OCI-LY3 (cell line): ENCODE results near the gene CABLES1.

Experiments used
- H2AFZ ChIP-seq: fragments of 200-600, 300-600 bp; shearing (Covaris generic); 2 replicates; pipeline ENCODE4 v1.6.0; 2014; ENCODE audit warnings: antibody characterized with exemption, low read depth, low read length
- H3K27ac ChIP-seq: fragments of 200-600, 300-600 bp; sonication (generic); 2 replicates; pipeline ENCODE4 v1.5.1; 2014; ENCODE audit warnings: mild to moderate bottlenecking, low read length, moderate library complexity, mixed read lengths
- H3K27me3 ChIP-seq: fragments of 200-600, 300-600 bp; sonication (generic); 2 replicates; pipeline ENCODE4 v1.6.1; 2014; ENCODE audit warnings: low read depth, low read length, mixed read lengths
- H3K36me3 ChIP-seq: fragments of 200-600, 300-600 bp; sonication (generic); replicated peaks from 2 replicates; pipeline ENCODE3; 2014; ENCODE audit warnings: low read depth, low read length, mixed read lengths
- H3K4me1 ChIP-seq: fragments of 300-600, 200-600 bp; sonication (generic); 2 replicates; pipeline ENCODE4 v1.6.1; 2014; ENCODE audit warnings: low read length, mixed read lengths
- H3K4me2 ChIP-seq: fragments of 200-600, 300-600 bp; sonication (generic); 2 replicates; pipeline ENCODE4 v1.6.1; 2014; ENCODE audit warnings: low read length, mixed read lengths
- H3K4me3 ChIP-seq: fragments of 300-600, 200-600 bp; sonication (generic); 2 replicates; pipeline ENCODE4 v1.5.1; 2014; ENCODE audit warnings: antibody characterized with exemption, mild to moderate bottlenecking, low read length, moderate library complexity
- H3K79me2 ChIP-seq: fragments of 300-600, 200-600 bp; shearing (Covaris generic); 2 replicates; pipeline ENCODE4 v1.6.1; 2014; ENCODE audit warnings: mild to moderate bottlenecking, low read length, mixed read lengths
- H3K9ac ChIP-seq: fragments of 300-600, 200-600 bp; shearing (Covaris generic); 2 replicates; pipeline ENCODE4 v1.6.0; 2014; ENCODE audit warnings: mild to moderate bottlenecking, low read length, moderate library complexity
- H3K9me3 ChIP-seq: fragments of 200-600, 300-600 bp; shearing (Covaris generic); 2 replicates; pipeline ENCODE4 v1.6.1; 2014; ENCODE audit warnings: low read length, mixed read lengths; ENCODE audit not compliant: insufficient read depth
- H4K20me1 ChIP-seq: fragments of 200-600, 300-600 bp; sonication (generic); 2 replicates; pipeline ENCODE4 v1.6.1; 2016; ENCODE audit warnings: low read length, mixed read lengths; ENCODE audit not compliant: insufficient read depth
- CTCF ChIP-seq: fragments of 200-600, 300-600 bp; sonication (generic); IDR thresholded peaks from 2 replicates; pipeline ENCODE4 v1.5.1; 2014; ENCODE audit warnings: antibody characterized with exemption, low read length, low read depth
- EZH2phosphoT487 ChIP-seq: fragments of 200-600 bp; shearing (Covaris generic); IDR thresholded peaks from 2 replicates; pipeline ENCODE4 v1.6.1; 2018; ENCODE audit warnings: antibody characterized with exemption, mixed run types, low read depth

The CABLES1 gene

DNA sequence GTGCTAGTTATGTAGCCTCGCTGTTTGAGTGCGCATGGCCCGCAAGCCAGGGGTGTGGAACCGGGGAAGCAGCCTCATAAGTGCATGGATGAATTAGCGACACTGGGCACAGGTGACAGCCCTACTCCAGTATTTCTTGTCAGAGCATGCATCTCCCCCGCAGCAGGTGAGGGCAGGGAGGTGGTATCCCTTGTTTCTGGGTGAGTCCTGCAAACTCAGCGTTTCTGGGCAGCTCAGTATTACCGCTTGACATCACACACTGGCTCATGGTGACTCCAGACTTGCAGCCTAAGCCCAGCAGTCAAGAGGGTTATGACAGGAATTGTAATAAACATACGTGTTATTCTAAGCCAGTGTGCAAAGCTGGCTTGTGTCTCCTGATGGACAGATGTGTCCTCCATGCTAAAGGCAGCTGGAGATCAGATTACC lies 2.5 kb downstream of the CABLES1 start:
- peak overlapping the region; percentile 71; the same call in 1 of the 2 replicates for H3K9ac ChIP-seq
- H3K4me2 ChIP-seq = peak overlapping the region; percentile 89
- peaks cover 21% of the 10 kb centered on the region for H3K36me3 ChIP-seq
- H3K27ac ChIP-seq = no peak overlapping the region
- TF ChIP-seq EZH2phosphoT487 = no peak
- no peak for TF ChIP-seq CTCF
- H2AFZ ChIP-seq = no peak overlapping the region
- peaks cover 2% of the 10 kb centered on the region; the same call in 1 of the 2 replicates for H3K27me3 ChIP-seq
- H3K9me3 ChIP-seq = no peaks in the 10 kb centered on the region
- peak overlapping the region; percentile 77 for H3K4me3 ChIP-seq
- peaks cover 32% of the 10 kb centered on the region for H3K4me1 ChIP-seq
- H3K79me2 ChIP-seq = peaks cover 69% of the 10 kb centered on the region
- H4K20me1 ChIP-seq = peaks cover 41% of the 10 kb centered on the region

GRCh38 chr18:23138471-23138870 lies 3.2 kb downstream of the CABLES1 start:
- Histone ChIP-seq H3K36me3 (peaks cover 21% of the 10 kb centered on the region), H3K27ac (no peak overlapping the region), H3K27me3 (peaks cover 2% of the 10 kb centered on the region; the same call in 1 of the 2 replicates), H3K9me3 (no peaks in the 10 kb centered on the region), H3K79me2 (peaks cover 76% of the 10 kb centered on the region), H4K20me1 (peaks cover 48% of the 10 kb centered on the region), H3K4me3 (no peak overlapping the region), H3K9ac (no peak overlapping the region), H3K4me1 (peaks cover 31% of the 10 kb centered on the region), H3K4me2 (no peak overlapping the region), H2AFZ (no peak overlapping the region)
- TF ChIP-seq EZH2phosphoT487 (no peak), CTCF (no peak)

GRCh38 chr18:23141104-23141999 lies 6.1 kb downstream of the CABLES1 start:
- Histone ChIP-seq H3K4me1 (peaks cover 20% of the 10 kb centered on the region), H2AFZ (no peak overlapping the region), H3K9me3 (no peaks in the 10 kb centered on the region), H3K4me3 (no peak overlapping the region), H4K20me1 (peaks cover 72% of the 10 kb centered on the region), H3K36me3 (peaks cover 21% of the 10 kb centered on the region), H3K79me2 (peaks cover 92% of the 10 kb centered on the region), H3K27ac (no peak overlapping the region), H3K27me3 (peaks cover 2% of the 10 kb centered on the region; the same call in 1 of the 2 replicates), H3K9ac (no peak overlapping the region), H3K4me2 (no peak overlapping the region)
- TF ChIP-seq EZH2phosphoT487 = no peak
- TF ChIP-seq CTCF = no peak

DNA sequence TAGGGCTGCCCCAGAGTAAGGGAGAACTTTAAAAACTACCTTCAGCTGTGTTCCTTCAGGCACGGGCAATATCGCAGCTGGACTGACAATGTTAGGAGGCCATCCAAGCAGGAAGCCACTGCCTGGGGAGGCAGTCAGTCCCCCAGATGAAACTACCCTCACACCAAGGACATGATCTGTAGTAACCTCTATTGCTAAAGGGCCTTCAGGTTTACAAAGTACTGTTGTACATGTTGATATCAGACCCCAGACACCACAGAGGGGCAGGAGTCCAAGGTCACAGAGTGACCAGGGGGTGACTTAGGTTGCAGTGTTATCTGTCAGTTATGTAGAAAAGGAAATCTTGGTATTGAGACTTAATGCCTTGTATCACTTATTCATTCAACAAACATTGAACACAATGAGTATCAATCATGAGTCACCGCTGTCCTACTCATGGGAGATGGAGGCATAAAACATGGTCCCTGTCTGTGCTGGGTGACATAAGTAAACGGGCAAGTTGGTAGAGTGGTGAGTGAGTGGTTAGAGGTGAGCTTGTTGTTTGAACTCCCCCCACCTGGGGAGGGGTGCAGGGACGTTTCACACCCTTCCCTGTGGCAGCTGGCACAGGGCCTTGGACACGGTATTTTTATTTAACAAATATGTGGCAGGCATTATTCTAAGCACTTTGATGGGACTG lies 7.1 kb downstream of the CABLES1 start:
- Histone ChIP-seq H3K79me2 (peaks cover 88% of the 10 kb centered on the region), H2AFZ (no peak overlapping the region), H3K9me3 (no peaks in the 10 kb centered on the region), H3K9ac (no peak overlapping the region), H3K4me2 (no peak overlapping the region), H4K20me1 (peaks cover 77% of the 10 kb centered on the region), H3K4me3 (no peak overlapping the region), H3K36me3 (peaks cover 15% of the 10 kb centered on the region), H3K27ac (no peak overlapping the region), H3K27me3 (no peaks in the 10 kb centered on the region), H3K4me1 (peaks cover 17% of the 10 kb centered on the region)
- TF ChIP-seq CTCF = no peak
- TF ChIP-seq EZH2phosphoT487 = no peak
